Measurements from ENCODE around the gene CTBP1.
"Not testable (repeated sequence)": the region's sequence is repeated elsewhere in the genome, so short reads cannot be mapped to it uniquely, and the experiment has no call there.

Gene CTBP1

DNA sequence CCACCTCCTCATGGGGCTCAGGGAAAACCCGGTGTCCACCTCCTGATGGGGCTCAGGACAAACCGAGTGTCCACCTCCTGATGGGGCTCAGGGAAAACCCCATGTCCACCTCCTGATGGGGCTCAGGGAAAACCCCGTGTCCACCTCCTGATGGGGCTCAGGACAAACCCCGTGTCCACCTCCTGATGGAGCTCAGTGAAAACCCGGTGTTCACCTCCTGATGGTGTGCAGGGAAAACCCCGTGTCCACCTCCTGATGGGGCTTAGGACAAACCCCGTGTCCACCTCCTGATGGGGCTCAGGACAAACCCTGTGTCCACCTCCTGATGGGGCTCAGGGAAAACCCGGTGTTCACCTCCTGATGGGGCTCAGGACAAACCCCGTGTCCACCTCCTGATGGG is 11.7 kb downstream of the CTBP1 start:
- DNase-seq, result not testable (repeated sequence)

DNA sequence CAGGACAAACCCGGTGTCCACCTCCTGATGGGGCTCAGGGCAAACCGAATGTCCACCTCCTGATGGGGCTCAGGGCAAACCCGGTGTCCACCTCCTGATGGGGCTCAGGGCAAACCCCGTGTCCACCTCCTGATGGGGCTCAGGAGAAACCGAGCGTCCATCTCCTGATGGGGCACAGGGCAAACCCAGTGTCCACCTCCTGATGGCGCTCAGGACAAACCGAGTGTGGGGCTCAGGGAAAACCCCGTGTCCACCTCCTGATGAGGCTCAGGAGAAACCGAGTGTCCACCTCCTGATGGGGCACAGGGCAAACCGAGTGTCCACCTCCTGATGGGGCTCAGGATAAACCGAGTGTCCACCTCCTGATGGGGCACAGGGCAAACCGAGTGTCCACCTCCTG is 12.1 kb downstream of the CTBP1 start:
- DNase-seq, result not testable (repeated sequence)

DNA sequence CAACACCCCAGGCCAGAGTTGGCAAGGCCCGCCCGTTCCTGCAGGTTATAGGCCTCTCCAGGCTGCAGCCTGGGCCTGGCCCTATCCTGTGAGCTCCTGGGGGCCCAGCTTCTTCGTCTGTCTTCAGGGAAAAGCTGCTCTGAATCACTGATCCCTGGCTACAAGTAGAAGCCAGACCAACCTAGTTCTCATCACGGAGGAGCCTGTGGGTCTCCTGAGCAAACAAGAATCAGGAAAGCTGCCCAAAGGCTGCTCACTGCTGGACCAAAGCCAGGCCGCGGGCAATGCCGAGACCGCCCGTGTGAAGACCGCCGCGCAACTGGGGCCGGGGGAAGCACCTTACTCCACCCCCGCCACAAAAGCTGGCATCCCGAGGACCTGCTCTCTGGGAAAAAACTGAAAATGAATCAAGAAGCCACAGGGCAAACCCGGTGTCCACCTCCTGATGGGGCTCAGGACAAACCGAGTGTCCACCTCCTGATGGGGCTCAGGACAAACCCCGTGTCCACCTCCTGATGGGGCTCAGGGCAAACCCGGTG is 12.8 kb downstream of the CTBP1 start:
- DNase-seq, result no peak

DNA sequence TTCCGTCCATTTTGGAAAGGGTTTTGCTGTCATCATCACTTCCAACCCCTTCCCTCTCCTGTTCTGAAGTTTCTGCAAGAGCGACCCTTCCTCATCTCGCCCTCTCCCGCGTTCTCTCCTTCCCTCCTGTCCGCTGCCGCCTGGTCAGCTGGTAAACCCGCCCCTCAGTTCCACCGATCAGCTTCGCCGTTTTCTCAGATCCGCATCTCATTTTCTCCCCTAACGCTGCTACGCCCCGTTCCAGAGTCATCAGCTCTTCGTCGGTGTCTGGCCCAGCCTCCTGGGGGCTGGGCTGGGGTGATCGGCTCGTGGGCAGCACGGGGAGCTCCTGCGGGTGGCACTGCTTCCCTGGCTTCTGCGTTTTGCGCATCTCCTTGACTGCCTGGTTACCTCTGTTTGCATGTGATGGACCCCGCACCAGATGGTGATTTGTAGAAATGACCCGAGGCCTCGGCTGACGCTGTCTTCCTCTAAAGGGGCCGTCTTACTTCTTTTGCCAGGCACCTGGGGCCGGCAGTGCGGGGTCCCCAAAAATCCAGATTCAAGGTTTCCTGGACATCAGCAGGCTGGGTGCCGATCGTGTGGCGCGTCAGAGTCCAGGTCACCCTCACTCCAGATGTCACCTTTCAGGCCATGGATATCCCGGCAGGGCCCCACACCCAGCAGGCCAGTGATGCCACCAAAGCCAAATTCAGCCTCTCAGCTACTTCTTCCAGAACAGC is 13.4 kb downstream of the CTBP1 start:
- no peak for DNase-seq

DNA sequence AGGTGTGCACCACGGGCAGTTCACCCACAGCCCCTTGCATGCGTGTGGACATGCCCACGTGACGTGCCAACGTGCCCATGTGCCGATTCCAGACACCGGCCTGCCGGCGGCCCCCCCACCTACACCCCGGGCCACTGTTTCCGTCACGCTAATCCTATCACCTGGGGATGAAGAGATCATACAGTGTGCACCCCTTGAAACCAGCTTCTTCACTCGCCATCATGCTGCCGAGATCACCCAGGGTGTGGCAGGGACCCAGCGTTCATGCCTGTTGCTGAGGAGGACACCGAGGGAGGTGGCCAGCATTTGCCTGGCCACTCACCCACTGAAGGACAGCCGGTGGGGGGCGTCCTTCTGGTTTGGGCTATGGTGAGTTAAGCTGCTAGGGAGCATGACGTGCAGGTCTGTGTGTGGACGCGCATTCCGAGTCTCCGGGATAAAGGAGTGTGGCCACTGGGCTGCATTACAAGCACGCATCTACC is 14.1 kb downstream of the CTBP1 start:
- no peak for DNase-seq

- no peak for DNase-seq
These were observed 14.6 kb downstream of the CTBP1 start for GRCh38 chr4:1234309-1234695.

DNA sequence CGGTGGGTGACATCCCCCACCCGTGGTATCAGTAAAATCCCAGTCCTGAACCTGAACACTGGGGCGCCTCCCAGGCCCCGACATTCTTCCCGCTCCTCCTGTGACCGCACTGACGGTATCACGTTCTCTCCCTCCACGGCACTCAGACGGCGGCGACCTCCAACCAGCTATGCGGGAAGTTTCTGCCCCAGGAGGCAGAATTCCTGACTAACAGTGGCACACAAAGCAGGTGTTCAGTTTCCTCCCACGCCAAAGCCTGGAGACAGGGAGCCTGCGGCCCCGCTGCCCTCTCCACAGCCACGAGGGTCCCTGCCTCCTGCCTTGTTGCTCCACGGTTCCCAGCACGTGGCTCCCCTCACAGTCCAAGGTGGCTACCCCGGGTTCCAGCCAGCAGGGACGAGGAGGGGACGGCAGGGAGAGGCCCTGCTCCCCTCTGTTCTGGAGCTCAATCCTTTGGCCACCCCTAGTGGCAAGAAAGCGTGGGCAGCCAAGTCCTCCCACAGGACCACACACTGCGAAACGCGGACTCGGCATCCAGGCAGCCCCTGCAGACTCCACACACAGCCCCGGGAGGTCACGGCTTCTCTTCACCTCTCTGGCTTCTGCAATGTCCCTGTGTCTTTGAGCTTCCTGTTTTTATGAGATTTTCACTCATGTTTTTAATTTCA is 15.2 kb downstream of the CTBP1 start:
- no peak for DNase-seq

DNA sequence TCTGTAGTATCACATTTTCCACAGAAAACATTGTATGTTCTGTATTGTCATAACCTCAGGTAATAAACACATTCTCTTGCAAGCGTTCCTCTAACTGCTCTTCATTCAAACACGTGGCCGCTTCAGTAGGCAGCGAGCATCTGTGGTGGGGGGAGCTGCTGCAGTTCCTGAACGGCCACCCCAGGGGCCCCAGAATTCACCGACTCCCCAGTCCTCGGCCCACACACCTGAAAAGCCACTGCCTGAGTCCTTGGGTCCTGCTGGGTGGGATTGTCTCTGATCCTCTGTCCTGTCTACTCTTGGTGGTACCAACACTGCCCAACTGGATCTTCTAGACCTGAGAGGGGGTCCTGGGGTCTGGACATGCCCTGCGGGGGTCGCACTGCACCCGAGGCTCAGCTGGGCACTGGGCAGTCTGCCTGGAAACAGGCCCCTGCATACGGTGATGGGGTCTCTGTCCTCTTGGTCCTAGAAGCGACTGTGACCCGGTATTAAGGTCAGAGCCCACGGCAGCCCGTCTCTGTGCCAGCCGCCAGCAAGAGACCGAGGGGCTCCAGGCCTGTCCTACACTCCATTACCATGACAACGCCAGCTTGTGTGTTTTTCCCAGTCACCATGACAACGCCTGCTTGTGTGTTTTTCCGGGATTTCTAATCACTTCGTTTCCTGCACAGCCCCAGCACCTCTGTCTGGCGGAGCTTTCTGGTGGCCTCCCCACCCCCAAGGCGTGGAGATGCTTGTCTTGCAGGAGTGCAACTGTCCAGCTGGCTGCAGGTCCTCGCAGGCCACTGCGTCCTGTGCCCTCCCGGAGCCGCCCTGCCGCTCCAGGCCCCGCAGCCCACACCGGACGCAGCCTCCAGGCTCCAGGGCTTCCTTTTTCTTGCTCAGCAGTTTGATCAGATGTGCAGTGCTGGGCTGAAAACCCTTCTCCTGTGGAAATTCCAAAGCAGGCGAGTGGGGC is 16.0 kb downstream of the CTBP1 start:
- DNase-seq, result no peak

- no peak for DNase-seq
These were observed 17.1 kb downstream of the CTBP1 start for GRCh38 chr4:1231637-1232360.

- no peak for DNase-seq
These were observed 17.8 kb downstream of the CTBP1 start for GRCh38 chr4:1230971-1231636.

GRCh38 chr4:1230316-1230715 is 18.6 kb downstream of the CTBP1 start:
- DNase-seq, result no peak

DNA sequence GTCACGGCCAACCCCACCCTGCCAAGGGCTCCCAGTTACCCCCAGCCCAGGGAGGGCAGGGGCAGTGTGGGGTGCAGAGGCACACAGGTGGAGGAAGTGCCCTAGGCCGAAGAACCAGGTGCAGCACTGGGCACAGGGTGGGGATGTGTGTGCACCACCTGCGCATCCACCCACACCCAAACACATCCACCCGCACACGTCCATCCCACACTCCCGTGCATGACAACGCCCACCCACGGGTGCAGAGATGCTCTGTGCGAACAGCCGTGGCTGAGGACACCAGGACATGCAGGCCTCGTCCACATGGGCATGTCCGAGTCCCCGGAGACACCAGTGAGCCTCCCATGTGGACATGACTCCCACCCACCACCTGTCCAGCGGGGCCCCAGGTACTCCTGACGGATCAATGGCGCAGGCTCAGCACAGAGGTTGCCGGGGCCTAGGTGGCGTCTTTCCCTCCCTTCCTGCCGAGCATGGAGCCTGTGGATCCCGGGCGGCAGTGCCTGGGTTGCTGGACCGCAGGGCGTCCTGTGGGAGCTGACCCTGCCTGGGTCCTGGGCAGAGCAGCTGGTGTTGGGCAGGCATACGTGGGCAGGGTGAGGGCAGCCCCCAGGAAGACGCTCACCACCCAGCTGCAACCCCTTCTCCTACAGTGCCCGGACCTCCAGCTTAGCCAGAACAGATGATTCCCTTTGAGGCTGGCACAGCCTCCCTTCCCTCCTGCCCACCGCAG is 19.6 kb downstream of the CTBP1 start:
- no peak for DNase-seq

GRCh38 chr4:1227816-1228215 is 21.1 kb downstream of the CTBP1 start:
- no peak for DNase-seq

- no peak for DNase-seq
These were observed 22.3 kb downstream of the CTBP1 start for GRCh38 chr4:1226598-1226997.

GRCh38 chr4:1226144-1226481 is 22.8 kb downstream of the CTBP1 start:
- no peak for DNase-seq

DNA sequence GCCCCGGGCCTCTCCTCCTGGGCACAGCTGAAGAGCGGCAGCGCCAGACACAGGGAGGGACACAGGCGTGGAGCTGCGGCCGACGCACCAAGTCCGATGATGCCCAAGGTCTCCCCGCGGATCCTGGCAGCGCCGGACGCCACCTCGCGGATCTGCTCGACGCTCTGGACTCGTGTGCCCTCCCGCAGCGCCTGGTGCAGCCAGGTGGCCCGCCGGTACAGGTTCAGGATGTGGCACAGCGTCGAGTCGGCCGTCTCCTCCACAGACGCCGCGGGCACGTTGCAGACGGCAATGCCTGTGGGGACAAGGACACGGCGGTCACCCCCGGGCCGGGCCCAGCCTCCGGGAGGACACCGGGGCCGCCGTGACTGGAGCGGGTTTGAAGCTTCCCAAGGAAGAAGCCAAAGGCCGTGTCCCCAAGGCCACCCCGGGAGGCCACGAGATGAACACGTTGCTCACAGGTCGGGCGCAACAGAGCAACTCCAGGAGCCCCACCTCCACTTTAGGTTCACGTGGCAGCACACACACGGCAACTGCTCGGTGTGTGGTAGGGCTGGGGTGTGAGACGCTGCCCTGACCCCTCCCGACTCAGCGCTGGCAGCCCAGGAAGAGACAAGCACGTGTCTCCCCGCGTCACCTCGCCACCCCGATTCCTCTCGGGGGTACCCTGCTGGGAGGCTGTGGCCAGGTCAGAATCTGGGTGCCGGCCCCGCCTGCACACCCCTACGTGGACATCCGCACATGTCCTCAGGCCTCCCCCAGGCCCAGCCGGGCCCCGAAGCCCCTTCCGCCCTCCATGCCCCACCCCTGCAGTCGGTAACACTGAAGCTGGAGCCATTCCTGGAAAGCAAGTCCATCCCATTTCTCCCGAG is 23.4 kb downstream of the CTBP1 start:
- no peak for DNase-seq

- DNase-seq, result no peak
These were observed 24.8 kb downstream of the CTBP1 start for GRCh38 chr4:1223841-1224809.

- no peak for DNase-seq
These were observed 25.8 kb downstream of the CTBP1 start for GRCh38 chr4:1222938-1223690.

Data from central memory CD4-positive, alpha-beta T cell (primary cell).